Measurements from ENCODE around the gene ELFN2.

Gene ELFN2

DNA sequence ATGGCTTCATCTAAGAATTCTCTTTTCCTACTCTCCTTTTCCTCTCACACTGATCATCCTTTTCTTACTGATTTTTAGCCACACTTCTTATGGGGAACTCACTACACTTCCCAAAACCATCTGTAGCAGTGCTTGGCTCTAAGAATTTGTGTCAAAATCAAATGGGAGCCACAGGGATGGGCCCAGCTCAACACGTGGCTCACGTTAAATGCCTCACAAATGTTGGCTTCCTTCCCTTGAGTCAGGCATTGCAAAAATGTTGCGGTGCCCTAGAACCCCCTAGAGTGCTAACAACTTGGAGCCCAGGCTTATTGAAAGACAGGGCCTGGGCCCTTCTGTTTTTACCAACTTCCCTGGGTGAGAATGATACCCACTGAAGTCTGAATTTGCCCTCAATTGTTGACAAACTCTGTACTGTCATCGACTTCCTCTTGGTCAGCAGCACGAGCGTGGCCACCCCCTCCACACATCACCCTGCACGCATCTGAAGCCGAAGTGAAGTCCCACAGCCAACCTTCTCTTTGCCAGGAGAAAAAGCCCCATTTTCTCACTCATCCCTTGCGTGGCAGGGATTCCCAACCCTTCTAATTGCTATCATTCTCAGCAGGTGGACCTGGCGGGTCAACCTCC, 69.7 kb downstream of the ELFN2 start:
- no peak for DNase-seq (ENCODE audit: low read depth in 3 of 3)

DNA sequence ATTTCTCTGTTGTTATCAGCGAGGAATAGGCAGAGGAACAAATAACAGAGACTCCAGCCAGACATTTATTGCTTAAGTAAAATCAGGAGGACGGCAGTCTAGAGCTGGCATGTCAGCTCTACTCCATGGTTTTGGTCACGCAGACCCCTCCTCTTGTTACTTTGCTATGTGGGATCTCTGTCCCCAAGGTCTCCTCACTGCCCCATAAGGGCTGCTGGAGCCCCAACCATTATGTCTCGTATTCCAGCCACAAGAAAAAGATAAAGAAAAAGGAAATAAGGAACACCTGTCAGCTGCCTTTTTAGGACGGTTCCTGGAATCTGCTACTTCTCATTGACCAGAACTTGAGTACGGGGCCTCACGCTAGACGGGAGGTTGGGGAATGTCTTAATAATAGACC, 70.4 kb downstream of the ELFN2 start:
- no peak for DNase-seq (ENCODE audit: low read depth in 3 of 3)

DNA sequence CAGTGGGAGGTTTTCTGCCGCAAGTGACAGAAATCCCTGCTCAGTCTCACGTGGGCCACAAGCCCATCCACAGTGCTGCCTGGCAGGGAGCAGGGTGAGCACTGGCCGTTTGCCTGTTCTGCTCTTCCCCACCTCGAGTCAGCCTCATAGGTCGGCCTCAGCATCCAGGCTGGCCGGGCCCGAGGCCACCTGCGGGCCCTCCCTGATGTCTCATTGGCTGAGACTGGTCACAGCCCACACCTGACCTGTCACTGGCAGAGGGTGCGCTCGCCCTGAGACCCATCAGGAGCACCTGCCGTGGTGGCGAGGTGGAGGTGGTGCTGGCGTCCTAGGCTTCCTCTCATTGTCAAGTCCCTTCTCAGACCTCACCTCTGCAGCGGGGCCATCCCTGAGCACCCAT, 72.1 kb downstream of the ELFN2 start:
- no peak for DNase-seq (ENCODE audit: low read depth in 3 of 3)

DNA sequence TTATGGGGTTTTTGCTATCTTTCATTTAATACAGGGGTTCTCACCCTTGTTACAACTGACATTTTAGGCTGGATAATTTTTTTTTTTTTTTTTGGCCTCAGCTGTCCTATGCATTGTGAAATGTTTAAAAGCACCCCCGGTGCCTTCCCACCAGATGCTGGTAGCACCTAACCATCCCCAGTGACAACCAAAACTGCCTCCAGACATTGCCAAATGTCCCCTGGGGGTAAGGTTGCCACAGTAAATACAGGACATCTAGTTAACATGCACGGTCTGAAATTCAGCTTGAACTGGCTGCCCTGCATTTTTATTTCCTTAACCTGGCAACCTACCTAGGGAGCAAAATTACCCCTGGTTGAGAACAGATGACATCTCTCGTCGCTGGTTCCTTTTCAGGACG, 72.6 kb downstream of the ELFN2 start:
- DNase-seq (ENCODE audit: low read depth in 3 of 3) = no peak

DNA sequence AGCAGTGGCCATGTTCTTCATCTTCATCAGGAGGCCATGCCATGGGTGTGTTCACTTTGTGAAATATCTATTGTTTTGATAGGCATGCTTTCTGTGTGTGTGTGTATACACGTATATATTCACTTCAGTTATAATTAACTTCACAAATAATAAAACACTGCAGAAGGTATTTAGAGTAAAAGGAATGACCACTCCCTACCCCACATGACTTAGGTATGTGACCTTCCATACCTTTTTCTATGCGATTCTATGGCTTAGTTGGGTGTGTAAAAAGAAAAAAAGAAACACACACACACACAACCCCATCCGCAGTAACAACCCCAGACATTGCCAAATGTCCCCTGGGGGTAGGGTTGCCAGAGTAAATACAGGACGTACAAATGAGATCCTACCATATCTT, 73.0 kb downstream of the ELFN2 start:
- no peak for DNase-seq (ENCODE audit: low read depth in 3 of 3)

DNA sequence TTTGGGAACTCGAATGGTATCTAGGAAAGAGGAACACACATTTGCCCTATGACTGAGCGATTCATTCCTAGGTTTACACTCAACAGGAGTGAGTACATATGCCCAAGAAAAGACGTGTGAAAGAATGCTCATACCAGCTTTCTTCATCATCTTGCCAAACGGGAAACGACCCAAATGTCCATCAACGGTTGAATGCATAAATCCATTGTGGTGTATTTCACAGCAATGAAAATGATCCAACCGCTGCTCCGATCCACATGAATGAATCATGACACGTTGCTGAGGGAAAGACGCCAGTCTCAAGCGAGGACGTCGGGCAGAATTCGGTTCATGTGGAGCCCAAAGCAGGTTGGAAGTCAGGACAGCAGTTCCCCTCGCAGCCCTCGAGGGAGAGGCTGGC, 73.4 kb downstream of the ELFN2 start:
- DNase-seq (ENCODE audit: low read depth in 3 of 3) = no peak

DNA sequence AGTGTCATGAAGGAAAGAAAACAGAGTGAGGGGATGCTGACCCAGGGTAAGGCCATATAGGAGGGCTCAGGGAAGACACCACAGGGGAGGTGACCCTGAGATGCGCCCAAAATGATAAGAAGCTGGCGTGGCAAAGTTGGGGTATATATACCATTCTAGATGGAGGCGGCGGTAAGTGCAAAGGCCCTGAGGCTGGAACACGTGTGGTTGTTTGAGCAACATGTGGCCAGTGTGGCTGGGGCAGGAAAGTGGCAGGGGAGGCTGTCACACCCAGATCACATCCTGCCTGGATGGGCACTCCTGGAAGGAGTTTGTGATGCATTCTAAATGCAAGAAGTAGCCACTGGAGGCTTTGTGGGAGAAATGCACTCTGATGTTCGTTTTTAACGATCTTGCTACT, 74.8 kb downstream of the ELFN2 start:
- DNase-seq (ENCODE audit: low read depth in 3 of 3) = no peak

DNA sequence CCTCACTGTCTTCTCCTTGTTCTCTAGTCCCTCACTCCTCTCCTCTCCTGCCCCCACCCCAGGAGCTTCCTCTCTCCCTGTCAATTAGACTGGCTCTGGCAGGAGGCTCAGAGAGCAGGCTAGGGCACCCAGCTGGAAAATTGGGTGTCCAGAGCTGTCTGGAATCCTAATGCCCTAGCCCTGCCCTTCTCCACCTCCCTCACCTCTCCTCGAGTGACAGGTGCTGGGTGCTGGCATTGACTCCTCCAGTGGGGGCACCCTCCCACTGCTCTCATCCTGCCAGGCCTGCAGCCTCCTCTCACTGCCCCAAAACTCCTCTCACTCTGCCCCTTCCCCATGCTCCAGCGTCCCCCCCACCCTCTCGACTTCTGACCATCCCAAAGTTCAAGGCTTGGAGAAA, 76.0 kb downstream of the ELFN2 start:
- DNase-seq (ENCODE audit: low read depth in 3 of 3) = no peak

DNA sequence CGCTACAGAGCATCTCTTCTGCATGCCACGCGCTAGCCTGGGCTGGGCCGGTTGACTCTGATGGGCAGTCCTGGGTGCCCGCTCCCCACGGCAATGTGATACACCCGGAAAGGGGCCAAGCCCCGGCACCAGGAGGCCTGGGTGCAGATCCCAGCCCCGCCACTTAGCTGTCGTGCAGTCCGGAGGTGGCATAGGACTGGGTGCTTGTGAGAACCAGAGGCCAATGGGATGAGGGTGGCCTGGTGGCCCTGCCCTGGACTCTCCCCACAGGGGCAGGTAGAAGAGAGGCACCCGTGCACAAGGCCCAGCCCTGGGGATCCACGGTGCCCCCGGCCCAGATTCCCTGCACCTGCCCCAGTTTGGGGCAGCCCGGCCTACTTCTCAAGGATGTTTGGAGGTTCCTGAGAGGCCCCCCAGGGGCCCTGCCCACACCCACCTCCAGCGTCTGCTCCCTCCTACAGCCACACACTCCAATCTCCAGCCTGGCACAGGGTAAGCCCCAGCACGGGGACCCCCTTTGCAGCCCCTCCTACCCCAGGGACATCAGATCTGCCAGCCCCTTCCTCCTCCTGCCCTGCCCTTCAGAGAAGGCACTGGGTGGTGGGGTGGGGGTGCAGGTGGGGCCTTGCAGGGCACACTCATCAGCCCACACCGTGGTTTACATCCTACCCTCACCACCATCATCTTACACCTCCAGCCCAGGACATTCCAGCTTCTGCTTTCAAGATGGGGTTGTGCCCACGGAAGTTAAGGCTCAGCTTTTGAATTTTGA, 78.0 kb downstream of the ELFN2 start:
- no peak for DNase-seq (ENCODE audit: low read depth in 3 of 3)

DNA sequence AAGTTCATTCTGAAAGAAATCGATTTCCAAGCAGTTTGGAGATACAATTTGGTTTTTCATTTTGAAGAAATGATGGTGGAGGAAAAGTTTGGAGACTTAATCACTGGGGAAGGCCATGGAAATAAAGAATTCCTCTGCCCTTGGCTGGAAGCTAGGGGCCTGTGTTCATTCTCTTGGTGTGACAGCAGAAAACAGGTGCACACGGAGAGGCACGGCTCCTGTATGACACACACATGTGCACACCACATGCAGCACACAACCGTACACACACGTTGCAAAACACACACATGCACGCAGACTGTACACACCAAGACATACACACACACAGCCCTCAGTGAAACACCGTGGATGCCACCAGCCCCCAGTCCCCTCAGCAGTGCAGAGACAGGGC, 80.8 kb downstream of the ELFN2 start:
- DNase-seq (ENCODE audit: low read depth in 3 of 3) = no peak

DNA sequence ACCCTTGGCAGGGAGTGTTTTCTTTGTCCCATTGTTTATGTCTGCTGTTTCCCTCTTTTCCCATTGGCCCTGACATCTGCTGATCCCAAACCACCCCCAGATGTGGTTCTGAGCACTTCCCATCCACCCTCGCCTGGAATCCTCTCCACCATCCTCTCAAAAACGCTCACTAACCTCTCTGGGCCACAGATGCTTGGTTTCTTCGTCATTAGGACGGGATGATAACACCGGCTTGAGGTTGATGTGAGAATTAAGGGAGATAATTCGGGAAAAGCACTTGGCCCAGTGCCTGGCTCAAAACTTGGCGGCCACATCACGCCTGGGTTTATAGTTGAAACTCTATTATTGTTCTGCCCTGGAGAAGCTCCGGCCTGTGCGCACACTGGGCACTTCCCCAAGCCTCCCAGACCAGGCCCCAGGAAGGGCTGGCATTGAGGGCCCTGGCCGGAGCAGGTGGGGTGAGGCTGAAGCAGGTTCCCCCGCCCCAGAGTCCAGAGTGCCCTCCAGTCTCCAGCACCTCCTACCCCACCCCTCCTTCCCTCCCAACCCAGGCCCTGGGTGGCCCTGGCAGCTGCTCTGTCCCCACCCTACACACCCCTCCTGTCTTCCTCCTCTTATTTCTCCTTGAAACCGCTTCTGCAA, 81.3 kb downstream of the ELFN2 start:
- no peak for DNase-seq (ENCODE audit: low read depth in 3 of 3)

DNA sequence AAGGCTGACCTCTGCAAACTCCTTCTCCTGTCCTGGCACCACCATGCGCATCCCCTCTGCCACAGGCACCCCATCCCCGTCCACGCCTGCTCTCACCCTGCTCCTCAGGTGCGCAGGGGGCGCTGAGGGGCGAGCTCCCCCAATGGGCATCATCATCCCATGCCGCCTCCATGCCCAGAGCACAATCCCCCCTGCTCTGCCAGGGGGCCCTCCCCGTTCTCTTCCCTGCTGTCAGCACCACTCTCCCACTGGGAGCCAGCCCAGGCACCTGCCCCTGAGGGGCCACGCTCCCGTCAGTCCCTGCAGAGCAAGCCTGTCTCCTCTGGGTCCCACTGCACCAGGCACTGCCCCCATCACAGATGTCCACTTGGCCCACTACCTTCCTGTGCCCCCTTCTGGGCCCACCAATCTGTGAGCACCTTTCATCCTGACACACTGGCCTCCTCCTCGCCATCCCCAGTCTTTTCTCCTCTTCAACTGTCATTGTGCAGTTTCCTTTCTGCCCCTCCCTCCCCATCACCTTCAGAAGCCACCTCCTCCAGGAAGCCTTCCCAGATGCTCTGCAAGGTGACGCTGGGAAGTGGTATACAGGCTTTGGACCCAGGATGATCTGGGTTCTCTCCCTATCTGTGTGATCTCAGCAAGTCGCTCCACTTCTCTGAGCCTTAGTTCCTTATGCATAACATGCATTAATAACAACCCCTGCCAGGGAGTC, 82.4 kb downstream of the ELFN2 start:
- DNase-seq (ENCODE audit: low read depth in 3 of 3) = no peak

DNA sequence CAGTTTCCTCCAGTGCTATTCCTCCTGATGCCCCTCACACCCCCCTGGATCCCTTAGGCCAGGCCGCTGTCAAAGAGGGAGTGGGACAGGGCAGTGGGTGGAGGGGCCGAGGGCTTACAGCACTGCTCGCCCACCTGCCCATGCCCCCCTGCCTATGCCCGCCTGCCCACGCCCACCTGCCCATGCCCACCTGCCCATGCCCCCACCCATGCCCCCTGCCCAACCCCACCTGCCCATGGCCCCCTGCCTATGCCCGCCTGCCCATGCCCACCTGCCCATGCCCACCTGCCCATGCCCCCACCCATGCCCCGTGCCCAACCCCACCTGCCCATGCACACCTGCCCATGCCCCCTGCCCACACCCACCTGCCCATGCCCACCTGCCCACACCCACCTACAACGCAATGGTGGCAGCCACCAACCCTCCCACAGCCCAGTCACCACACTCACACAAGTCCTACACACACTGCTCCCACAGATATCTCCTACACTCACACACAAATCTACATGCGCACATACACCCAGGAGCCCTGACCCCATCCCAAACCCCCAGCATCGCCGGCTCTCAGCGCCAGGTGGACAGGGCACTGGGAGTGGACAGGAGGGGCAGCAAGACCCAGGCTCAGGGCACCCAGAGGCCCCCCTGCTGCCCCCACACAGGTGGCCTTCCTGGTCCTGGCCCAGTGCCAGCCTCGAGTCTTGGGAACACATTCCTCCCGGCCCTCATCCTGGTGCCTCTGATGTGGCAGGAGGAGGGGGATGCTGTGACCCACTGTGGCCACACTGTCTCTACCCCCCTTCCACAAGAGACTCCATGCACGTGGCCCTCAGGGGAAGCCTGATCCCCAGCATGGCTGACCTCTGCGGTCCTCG, 83.2 kb downstream of the ELFN2 start:
- DNase-seq (ENCODE audit: low read depth in 3 of 3) = no peak

DNA sequence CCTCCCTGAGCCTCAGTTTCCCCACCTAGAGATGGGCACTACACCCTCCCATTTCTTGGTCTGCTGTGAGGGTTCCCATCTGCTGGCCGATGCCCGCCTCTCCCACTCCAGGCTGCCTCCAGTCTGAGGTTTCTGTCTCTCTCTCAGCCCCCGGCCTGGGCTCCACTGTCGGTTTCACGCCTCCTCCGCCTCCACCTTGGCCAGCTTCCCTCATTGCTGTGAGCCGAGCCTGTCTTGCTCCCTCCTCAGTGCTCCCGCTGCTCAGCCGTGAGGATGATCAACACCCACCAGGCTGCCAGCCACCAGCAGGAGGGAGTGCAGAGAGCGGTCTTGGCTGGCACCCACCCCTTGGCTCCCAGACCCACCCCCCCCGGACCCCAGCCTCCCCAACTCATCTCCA, 83.9 kb downstream of the ELFN2 start:
- no peak for DNase-seq (ENCODE audit: low read depth in 3 of 3)

DNA sequence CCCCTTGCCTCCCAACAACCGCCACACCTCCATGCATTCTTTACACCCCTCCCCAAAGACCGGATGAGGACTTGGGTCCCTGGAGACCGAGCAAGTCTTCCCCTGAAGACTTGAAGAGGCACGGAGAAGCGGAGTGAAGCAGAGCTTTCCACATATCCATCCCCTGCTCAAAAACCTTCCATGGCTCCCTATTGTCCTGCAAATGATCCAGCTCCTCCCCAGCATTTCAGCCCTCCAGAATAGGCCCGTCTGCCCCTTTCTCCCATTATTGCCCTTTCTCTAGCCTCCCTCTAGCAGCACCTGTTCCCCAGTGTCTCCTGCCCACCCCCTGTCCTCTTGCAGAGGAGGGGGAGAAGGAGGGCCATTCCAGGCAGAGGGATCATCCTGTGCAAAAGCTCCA, 85.2 kb downstream of the ELFN2 start:
- no peak for DNase-seq (ENCODE audit: low read depth in 3 of 3)

DNA sequence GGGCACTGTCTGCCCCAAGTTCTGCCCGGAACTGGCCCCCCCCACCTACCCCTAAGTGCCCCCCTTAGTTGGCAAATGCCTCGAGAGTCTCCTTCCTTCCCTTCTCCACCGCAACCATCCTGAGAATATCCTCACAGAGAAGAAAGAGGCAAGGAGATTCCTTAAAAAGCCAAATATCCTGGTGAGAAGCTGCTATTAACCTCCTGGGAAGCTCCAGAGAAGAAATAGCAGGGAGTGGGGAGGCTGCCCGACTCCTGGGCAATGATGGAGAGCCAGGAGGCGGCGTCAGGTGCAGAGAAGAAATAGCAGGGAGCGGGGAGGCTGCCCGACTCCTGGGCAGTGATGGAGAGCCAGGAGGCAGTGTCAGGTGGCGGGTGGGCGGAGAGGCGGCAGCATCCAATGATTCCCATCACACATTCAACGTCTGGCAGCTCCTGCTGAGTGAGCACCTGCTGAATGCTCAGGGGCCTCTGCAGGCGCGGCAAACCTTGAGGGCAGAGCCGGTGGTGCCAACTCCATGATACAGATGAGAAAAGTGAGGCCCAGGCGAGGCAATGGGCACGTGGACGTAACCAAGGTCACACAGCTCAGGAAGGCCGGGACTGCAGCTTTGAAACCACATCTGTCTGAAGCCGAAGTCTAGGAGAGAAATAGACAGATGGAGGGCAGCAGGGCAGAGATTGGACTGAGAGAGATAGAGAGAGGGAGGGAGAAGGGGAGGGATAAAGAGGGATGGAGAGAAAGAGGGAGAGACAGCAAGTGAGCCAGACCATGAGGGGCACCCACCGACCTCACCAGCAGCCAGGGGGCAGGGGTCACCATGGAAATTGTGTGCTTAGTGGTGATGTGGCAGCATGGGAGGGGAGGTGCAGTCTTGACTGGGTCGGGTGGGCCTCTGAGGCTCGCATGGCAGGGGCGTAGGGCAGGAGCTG, 86.7 kb downstream of the ELFN2 start:
- DNase-seq (ENCODE audit: low read depth in 3 of 3) = no peak

DNA sequence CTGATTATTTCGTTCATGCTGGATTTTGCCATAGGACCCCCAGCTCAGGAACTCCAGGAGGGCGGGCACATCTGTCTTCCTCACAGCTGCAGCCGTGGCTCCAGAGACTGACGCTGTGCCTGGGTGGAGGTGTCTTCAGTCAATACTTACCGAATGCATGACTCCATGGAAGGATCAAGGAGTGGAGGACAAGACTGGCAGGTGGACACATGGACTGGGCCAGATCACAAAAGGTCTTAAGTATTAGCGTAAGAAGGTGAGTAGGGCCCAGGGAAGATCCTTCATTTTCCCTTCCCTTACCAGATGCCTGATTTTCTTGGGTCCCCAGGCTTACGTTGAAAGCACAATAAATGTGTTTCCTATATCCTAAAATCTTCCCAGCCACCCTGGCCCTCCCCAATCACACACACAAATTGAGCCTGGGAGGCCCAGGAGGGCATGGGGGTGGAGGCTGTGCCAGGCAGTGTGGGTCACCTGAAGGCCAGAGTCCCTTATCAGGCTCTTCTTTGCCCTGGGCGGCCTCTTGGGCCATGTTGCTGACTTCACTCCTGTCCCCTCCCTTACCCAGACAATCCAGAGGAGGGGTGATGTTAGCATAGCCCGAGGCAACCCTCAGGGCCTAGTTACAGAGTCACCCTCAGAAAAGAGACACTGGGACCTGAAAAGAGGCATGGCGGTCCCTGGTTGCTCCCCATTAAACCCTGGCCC, 88.6 kb downstream of the ELFN2 start:
- DNase-seq (ENCODE audit: low read depth in 3 of 3) = no peak

DNA sequence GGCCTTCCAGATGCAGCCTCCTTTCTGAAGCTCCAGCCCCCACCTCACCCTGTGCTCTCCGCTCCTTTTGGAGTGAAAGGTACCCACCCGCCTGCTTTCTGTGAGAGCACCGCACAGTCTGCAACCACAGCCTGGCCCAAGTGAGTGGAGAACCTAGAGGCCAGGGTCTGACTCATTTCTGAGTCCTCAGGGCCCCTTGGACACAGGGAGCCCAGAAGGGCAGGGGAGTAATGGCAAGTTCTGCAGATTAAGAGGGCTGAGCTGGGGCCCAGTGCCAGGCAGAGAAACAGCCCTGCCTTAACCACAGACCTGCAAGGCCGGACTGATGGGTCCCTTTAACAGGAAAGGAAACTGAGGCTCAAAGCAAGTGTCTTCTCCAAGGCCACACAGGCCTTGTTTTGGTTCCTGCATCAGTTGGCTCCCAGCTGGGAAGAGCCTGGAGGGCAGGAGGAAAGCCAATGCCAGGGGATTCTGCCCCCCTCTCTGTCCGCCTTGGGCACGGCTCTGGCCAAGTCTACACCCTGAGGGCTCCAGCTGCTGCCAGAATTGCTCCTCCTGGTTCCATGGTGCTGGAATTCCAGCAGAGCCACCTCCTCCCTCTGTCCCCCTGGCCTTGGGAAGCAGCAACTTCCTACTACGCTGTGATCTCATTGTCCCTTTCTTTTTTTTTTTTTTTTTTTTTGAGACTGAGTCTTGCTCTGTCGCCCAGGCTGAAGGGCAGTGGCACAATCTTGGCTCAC, 89.9 kb downstream of the ELFN2 start:
- DNase-seq (ENCODE audit: low read depth in 3 of 3) = no peak

DNA sequence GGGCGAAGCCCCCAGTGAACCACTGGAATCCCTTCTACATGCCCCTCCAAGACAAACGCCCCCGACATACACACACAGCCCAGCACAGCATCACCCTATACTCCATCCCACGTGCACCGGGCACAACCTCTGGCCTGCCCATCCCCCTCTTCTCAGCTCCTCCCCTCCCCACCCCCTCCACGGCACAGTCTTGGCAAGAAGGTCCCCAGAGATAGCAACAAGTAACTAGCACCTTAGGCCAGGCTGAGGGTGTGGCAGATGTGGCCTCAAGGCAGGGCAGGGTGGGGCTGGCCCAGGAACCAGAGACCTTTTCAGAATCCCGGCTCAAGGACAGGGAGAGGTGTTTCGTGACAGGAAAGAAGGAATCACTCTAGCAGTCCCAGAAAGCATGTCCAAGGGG, 90.7 kb downstream of the ELFN2 start:
- no peak for DNase-seq (ENCODE audit: low read depth in 3 of 3)
